Hepatocyte (in vitro differentiated cells): ENCODE results near the gene CAVIN1. TPM values are rescaled to one million over a fixed set of nuclear protein-coding genes. Genes with fewer than 3 reads are reported as not detected.

ENCODE experiments used
- DNase-seq: peaks from one replicate; pipeline ENCODE4 v3.0.0-alpha.2; 2016; ENCODE audit warnings: low spot score
- H2AFZ ChIP-seq: fragments of 200-600 bp; sonication (generic); 2 replicates; pipeline ENCODE4 v1.6.0; 2016; ENCODE audit warnings: antibody characterized with exemption, mild to moderate bottlenecking
- H3K27ac ChIP-seq: fragments of 200-600 bp; sonication (generic); 2 replicates; pipeline ENCODE4 v1.5.1; 2016; ENCODE audit warnings: mild to moderate bottlenecking
- H3K27me3 ChIP-seq: fragments of 200-600 bp; sonication (generic); 2 replicates; pipeline ENCODE4 v1.6.1; 2016
- H3K36me3 ChIP-seq: fragments of 200-600 bp; sonication (generic); replicated peaks from 2 replicates; pipeline ENCODE4 v1.5.1; 2016; ENCODE audit warnings: low read depth; ENCODE audit not compliant: insufficient read depth
- H3K4me1 ChIP-seq: fragments of 200-600 bp; sonication (generic); 2 replicates; pipeline ENCODE4 v1.5.1; 2016; ENCODE audit warnings: mild to moderate bottlenecking, moderate library complexity; ENCODE audit not compliant: insufficient read depth
- H3K4me2 ChIP-seq: fragments of 200-600 bp; sonication (generic); 2 replicates; pipeline ENCODE4 v1.6.0; 2016
- H3K4me3 ChIP-seq: fragments of 200-600 bp; sonication (generic); 2 replicates; pipeline ENCODE4 v1.5.1; 2016; ENCODE audit warnings: mild to moderate bottlenecking
- H3K79me2 ChIP-seq: fragments of 200-600 bp; sonication (generic); 2 replicates; pipeline ENCODE4 v1.6.0; 2017; ENCODE audit warnings: mild to moderate bottlenecking
- H3K9me2 ChIP-seq: fragments of 200-600 bp; sonication (generic); replicated peaks from 2 replicates; pipeline ENCODE4 v1.6.0; 2017; ENCODE audit warnings: mild to moderate bottlenecking; ENCODE audit not compliant: insufficient read depth
- H3K9me3 ChIP-seq: fragments of 200-600 bp; sonication (generic); 2 replicates; pipeline ENCODE4 v1.5.1; 2016; ENCODE audit warnings: low read depth, mild to moderate bottlenecking
- H4K20me1 ChIP-seq: fragments of 200-600 bp; sonication (generic); 2 replicates; pipeline ENCODE4 v1.6.0; 2016; ENCODE audit warnings: mild to moderate bottlenecking; ENCODE audit not compliant: insufficient read depth, poor library complexity, severe bottlenecking
- EZH2 ChIP-seq: fragments of 200-600 bp; sonication (generic); IDR thresholded peaks from 2 replicates; pipeline ENCODE4 v1.6.1; 2016; ENCODE audit warnings: antibody characterized with exemption, mild to moderate bottlenecking, borderline replicate concordance
- EZH2phosphoT487 ChIP-seq: fragments of 200-600 bp; sonication (generic); IDR thresholded peaks from one replicate; pipeline ENCODE4 v1.6.1; 2018; ENCODE audit warnings: antibody characterized with exemption, mild to moderate bottlenecking, low read depth, moderate library complexity; ENCODE audit not compliant: unreplicated experiment, severe bottlenecking
- WGBS: methylation state at CpG from one replicate; pipeline ENCODE4 v1.1.6; 2016; ENCODE audit warnings: low lambda C conversion rate; ENCODE audit errors: missing lambda C conversion rate; 5-methylcytosine and 5-hydroxymethylcytosine counted together
- polyA plus RNA-seq: library from polyadenylated mRNA; unstranded; fragments of >200 nt; fragmentation: Nextera tagmentation; extraction: Ambion mirVana; gene quantifications from 2 replicates; pipeline ENCODE4 v1.2.1, GENCODE V29; 2016
- total RNA-seq: library from RNA; depleted of rRNA; stranded (reverse); fragments of >200 nt; gene quantifications from 2 replicates; pipeline ENCODE4 v1.2.3, GENCODE V29; 2014
- TF ChIP-seq, protein P1 (sequence below): fragments of 200-600 bp; sonication (generic); IDR thresholded peaks from 2 replicates; pipeline ENCODE4 v1.5.1; 2016; ENCODE audit warnings: antibody characterized with exemption, mild to moderate bottlenecking; ENCODE audit not compliant: poor library complexity

The CAVIN1 gene
- total and polyA plus RNA-seq, 2 experiments from 2014 or later = 85.8 to 111 TPM

- Histone ChIP-seq H3K27ac (peak within 1 kb of the TSS; percentile 96), H4K20me1 (peaks cover 34% of the 10 kb centered on the region), H3K79me2 (peaks cover 45% of the 10 kb centered on the region), H3K9me2 (no peaks in the 10 kb centered on the region), H3K36me3 (no peaks in the 10 kb centered on the region), H3K4me1 (peaks cover 20% of the 10 kb centered on the region), H2AFZ (peak within 1 kb of the TSS; percentile 46), H3K9me3 (no peaks in the 10 kb centered on the region), H3K27me3 (no peaks in the 10 kb centered on the region), H3K4me2 (peak within 1 kb of the TSS; percentile 79), H3K4me3 (peak within 1 kb of the TSS; percentile 47)
- 2% methylated on average over 39 of the region's 44 CpGs for WGBS
- TF ChIP-seq, protein P1, sequence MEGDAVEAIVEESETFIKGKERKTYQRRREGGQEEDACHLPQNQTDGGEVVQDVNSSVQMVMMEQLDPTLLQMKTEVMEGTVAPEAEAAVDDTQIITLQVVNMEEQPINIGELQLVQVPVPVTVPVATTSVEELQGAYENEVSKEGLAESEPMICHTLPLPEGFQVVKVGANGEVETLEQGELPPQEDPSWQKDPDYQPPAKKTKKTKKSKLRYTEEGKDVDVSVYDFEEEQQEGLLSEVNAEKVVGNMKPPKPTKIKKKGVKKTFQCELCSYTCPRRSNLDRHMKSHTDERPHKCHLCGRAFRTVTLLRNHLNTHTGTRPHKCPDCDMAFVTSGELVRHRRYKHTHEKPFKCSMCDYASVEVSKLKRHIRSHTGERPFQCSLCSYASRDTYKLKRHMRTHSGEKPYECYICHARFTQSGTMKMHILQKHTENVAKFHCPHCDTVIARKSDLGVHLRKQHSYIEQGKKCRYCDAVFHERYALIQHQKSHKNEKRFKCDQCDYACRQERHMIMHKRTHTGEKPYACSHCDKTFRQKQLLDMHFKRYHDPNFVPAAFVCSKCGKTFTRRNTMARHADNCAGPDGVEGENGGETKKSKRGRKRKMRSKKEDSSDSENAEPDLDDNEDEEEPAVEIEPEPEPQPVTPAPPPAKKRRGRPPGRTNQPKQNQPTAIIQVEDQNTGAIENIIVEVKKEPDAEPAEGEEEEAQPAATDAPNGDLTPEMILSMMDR = no peak
- TF ChIP-seq EZH2phosphoT487 = no peak
- TF ChIP-seq EZH2 = no peak
- DNase-seq = peak; percentile 100
Measured at GRCh38 chr17:42388381-42389134, 34.5 kb downstream of the CAVIN1 start, which contains the start of gene STAT3. Gene STAT3 (minus strand): TSS chr17:42388442. CDS start chr17:42348516, 39,926 bp downstream.

DNA sequence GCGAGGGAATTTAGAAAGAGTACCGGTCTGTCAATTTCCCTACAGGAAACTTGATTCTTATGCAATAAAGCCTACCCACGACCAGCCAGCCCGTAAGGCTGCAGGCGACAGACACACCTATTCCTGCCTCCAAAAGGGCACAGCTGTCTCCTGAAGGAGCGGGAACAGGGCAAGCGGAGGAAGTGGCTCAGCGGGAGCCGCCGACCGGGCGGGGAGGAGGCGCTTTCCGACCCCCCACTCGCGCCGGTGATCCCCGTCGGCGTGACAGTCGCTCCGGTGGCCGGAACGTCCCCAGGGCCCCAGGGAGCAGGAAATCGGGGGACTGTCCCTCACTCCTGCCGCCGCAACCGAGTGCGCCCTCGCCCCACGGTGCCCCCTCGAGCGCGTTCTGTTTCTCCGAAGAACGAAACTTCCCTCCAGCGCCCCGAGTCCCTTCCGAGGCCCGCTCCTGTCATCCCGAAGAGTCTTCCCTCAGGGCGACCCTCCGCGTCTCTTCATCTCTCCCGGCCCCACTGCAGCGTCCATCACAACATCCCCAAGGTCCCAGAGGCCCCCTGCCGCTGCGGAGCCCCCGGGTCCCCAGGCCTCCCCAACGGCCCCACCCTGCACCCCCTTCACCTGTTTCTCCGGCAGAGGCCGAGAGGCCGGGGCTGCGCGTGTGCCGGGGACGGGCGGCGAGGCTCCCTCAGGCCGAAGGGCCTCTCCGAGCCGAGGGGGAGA is 35.2 kb downstream of the CAVIN1 start:
- Histone ChIP-seq H3K9me3 (no peaks in the 10 kb centered on the region), H2AFZ (no peak overlapping the region), H3K4me2 (peak overlapping the region; percentile 79), H3K9me2 (no peaks in the 10 kb centered on the region), H3K4me3 (peak overlapping the region; percentile 47), H3K36me3 (no peaks in the 10 kb centered on the region), H3K27ac (peak overlapping the region; percentile 96), H3K27me3 (no peaks in the 10 kb centered on the region), H4K20me1 (peaks cover 42% of the 10 kb centered on the region), H3K4me1 (peaks cover 21% of the 10 kb centered on the region), H3K79me2 (peaks cover 52% of the 10 kb centered on the region)
- TF ChIP-seq, protein P1 = no peak
- TF ChIP-seq EZH2 (no peak), EZH2phosphoT487 (no peak)
- peak; percentile 39 for DNase-seq
- under 1% methylated on average over 44 of the region's 62 CpGs for WGBS

GRCh38 chr17:42386777-42387657 is 36.0 kb downstream of the CAVIN1 start:
- WGBS = 2% methylated on average over 8 of the region's 8 CpGs
- Histone ChIP-seq H3K79me2 (peaks cover 60% of the 10 kb centered on the region), H4K20me1 (peaks cover 50% of the 10 kb centered on the region), H3K27ac (peak overlapping the region; percentile 96), H3K9me2 (no peaks in the 10 kb centered on the region), H3K4me2 (peak overlapping the region; percentile 79), H3K36me3 (no peaks in the 10 kb centered on the region), H3K4me1 (peaks cover 28% of the 10 kb centered on the region), H3K9me3 (no peaks in the 10 kb centered on the region), H2AFZ (no peak overlapping the region), H3K4me3 (peak overlapping the region; percentile 47), H3K27me3 (no peaks in the 10 kb centered on the region)
- TF ChIP-seq EZH2 (no peak), EZH2phosphoT487 (no peak)
- TF ChIP-seq, protein P1 = no peak
- peak; percentile 64 for DNase-seq
